HuH-7.5 (cell line): ENCODE data around the gene PIAS4.
A peak's percentile ranks its signal among the peaks of the same experiment; 100 is the strongest.

ENCODE experiments used
- DNase-seq: peaks from one replicate; pipeline ENCODE4 v3.0.0; 2011; ENCODE audit warnings: low spot score

Gene PIAS4

GRCh38 chr19:4042731-4043082 is 35.2 kb downstream of the PIAS4 start:
- no peak for DNase-seq

- DNase-seq = no peak
These were observed 35.9 kb downstream of the PIAS4 start for GRCh38 chr19:4043401-4043800.

GRCh38 chr19:4043966-4044715 is 36.6 kb downstream of the PIAS4 start:
- no peak for DNase-seq

- no peak for DNase-seq
These were observed 37.5 kb downstream of the PIAS4 start for GRCh38 chr19:4044990-4045465.

GRCh38 chr19:4045597-4046361 is 38.2 kb downstream of the PIAS4 start:
- no peak for DNase-seq

- DNase-seq = no peak
These were observed 38.8 kb downstream of the PIAS4 start for GRCh38 chr19:4046362-4046691.

- DNase-seq = no peak
These were observed 39.6 kb downstream of the PIAS4 start for GRCh38 chr19:4046946-4047683.

- DNase-seq = no peak
These were observed 41.9 kb downstream of the PIAS4 start for GRCh38 chr19:4049432-4049831.

GRCh38 chr19:4051175-4052101 is 43.9 kb downstream of the PIAS4 start:
- DNase-seq = no peak

GRCh38 chr19:4052114-4052992 is 44.8 kb downstream of the PIAS4 start:
- peak; percentile 92 for DNase-seq

- no peak for DNase-seq
These were observed 45.5 kb downstream of the PIAS4 start for GRCh38 chr19:4052993-4053422.

GRCh38 chr19:4053423-4054324 is 46.1 kb downstream of the PIAS4 start:
- DNase-seq = no peak

- no peak for DNase-seq
These were observed 47.1 kb downstream of the PIAS4 start for GRCh38 chr19:4054441-4055208.

GRCh38 chr19:4055209-4055552 is 47.6 kb downstream of the PIAS4 start:
- DNase-seq = no peak

- peak; percentile 99 for DNase-seq
These were observed 50.6 kb downstream of the PIAS4 start for GRCh38 chr19:4057931-4058692.

GRCh38 chr19:4058693-4059452 is 51.3 kb downstream of the PIAS4 start:
- no peak for DNase-seq

- no peak for DNase-seq
These were observed 51.9 kb downstream of the PIAS4 start for GRCh38 chr19:4059453-4059871.
